OCI-LY3 (cell line): ENCODE results near the gene TVP23A.
"Not testable (repeated sequence)": the region's sequence is repeated elsewhere in the genome, so short reads cannot be mapped to it uniquely, and the experiment has no call there.

Experiments
- H2AFZ ChIP-seq: fragments of 200-600, 300-600 bp; shearing (Covaris generic); 2 replicates; pipeline ENCODE4 v1.6.0; 2014; ENCODE audit warnings: antibody characterized with exemption, low read depth, low read length
- H3K27ac ChIP-seq: fragments of 200-600, 300-600 bp; sonication (generic); 2 replicates; pipeline ENCODE4 v1.5.1; 2014; ENCODE audit warnings: mild to moderate bottlenecking, low read length, moderate library complexity, mixed read lengths
- H3K27me3 ChIP-seq: fragments of 200-600, 300-600 bp; sonication (generic); 2 replicates; pipeline ENCODE4 v1.6.1; 2014; ENCODE audit warnings: low read depth, low read length, mixed read lengths
- H3K36me3 ChIP-seq: fragments of 200-600, 300-600 bp; sonication (generic); replicated peaks from 2 replicates; pipeline ENCODE3; 2014; ENCODE audit warnings: low read depth, low read length, mixed read lengths
- H3K4me1 ChIP-seq: fragments of 300-600, 200-600 bp; sonication (generic); 2 replicates; pipeline ENCODE4 v1.6.1; 2014; ENCODE audit warnings: low read length, mixed read lengths
- H3K4me2 ChIP-seq: fragments of 200-600, 300-600 bp; sonication (generic); 2 replicates; pipeline ENCODE4 v1.6.1; 2014; ENCODE audit warnings: low read length, mixed read lengths
- H3K4me3 ChIP-seq: fragments of 300-600, 200-600 bp; sonication (generic); 2 replicates; pipeline ENCODE4 v1.5.1; 2014; ENCODE audit warnings: antibody characterized with exemption, mild to moderate bottlenecking, low read length, moderate library complexity
- H3K79me2 ChIP-seq: fragments of 300-600, 200-600 bp; shearing (Covaris generic); 2 replicates; pipeline ENCODE4 v1.6.1; 2014; ENCODE audit warnings: mild to moderate bottlenecking, low read length, mixed read lengths
- H3K9ac ChIP-seq: fragments of 300-600, 200-600 bp; shearing (Covaris generic); 2 replicates; pipeline ENCODE4 v1.6.0; 2014; ENCODE audit warnings: mild to moderate bottlenecking, low read length, moderate library complexity
- H3K9me3 ChIP-seq: fragments of 200-600, 300-600 bp; shearing (Covaris generic); 2 replicates; pipeline ENCODE4 v1.6.1; 2014; ENCODE audit warnings: low read length, mixed read lengths; ENCODE audit not compliant: insufficient read depth
- H4K20me1 ChIP-seq: fragments of 200-600, 300-600 bp; sonication (generic); 2 replicates; pipeline ENCODE4 v1.6.1; 2016; ENCODE audit warnings: low read length, mixed read lengths; ENCODE audit not compliant: insufficient read depth
- CTCF ChIP-seq: fragments of 200-600, 300-600 bp; sonication (generic); IDR thresholded peaks from 2 replicates; pipeline ENCODE4 v1.5.1; 2014; ENCODE audit warnings: antibody characterized with exemption, low read length, low read depth
- EZH2phosphoT487 ChIP-seq: fragments of 200-600 bp; shearing (Covaris generic); IDR thresholded peaks from 2 replicates; pipeline ENCODE4 v1.6.1; 2018; ENCODE audit warnings: antibody characterized with exemption, mixed run types, low read depth

Gene TVP23A

GRCh38 chr16:10782628-10783027 is 36.0 kb downstream of the TVP23A start:
- Histone ChIP-seq H3K79me2 (no peaks in the 10 kb centered on the region), H3K9ac (no peak overlapping the region), H3K27ac (no peak overlapping the region), H3K9me3 (no peaks in the 10 kb centered on the region), H3K4me1 (peaks cover 44% of the 10 kb centered on the region), H4K20me1 (no peaks in the 10 kb centered on the region), H3K4me2 (no peak overlapping the region), H3K36me3 (no peaks in the 10 kb centered on the region), H3K27me3 (peaks cover 4% of the 10 kb centered on the region), H3K4me3 (no peak overlapping the region), H2AFZ (no peak overlapping the region)
- TF ChIP-seq EZH2phosphoT487: no peak
- TF ChIP-seq CTCF: no peak

GRCh38 chr16:10780628-10781027 is 38.0 kb downstream of the TVP23A start:
- no peaks in the 10 kb centered on the region for H3K79me2 ChIP-seq
- TF ChIP-seq CTCF (no peak), EZH2phosphoT487 (no peak)

GRCh38 chr16:10779908-10780307 is 38.7 kb downstream of the TVP23A start:
- Histone ChIP-seq H3K4me1 (peaks cover 56% of the 10 kb centered on the region), H3K4me2 (peak overlapping the region; percentile 65; the same call in 1 of the 2 replicates)
- not testable (repeated sequence) for H3K27ac ChIP-seq, H3K27me3 ChIP-seq, H3K9me3 ChIP-seq, H4K20me1 ChIP-seq, H2AFZ ChIP-seq, H3K4me3 ChIP-seq, H3K36me3 ChIP-seq, H3K9ac ChIP-seq, H3K79me2 ChIP-seq

More at GRCh38 chr16:10780628-10781027, 38.0 kb downstream of the TVP23A start:
- Histone ChIP-seq H4K20me1 (no peaks in the 10 kb centered on the region), H3K27ac (no peak overlapping the region; the same call in 1 of the 2 replicates), H3K9me3 (no peaks in the 10 kb centered on the region), H3K4me2 (peak overlapping the region; percentile 65), H3K9ac (peak overlapping the region; percentile 0; the same call in 1 of the 2 replicates), H3K4me1 (peaks cover 49% of the 10 kb centered on the region), H3K27me3 (peaks cover 4% of the 10 kb centered on the region), H3K4me3 (peak overlapping the region; percentile 5; the same call in 1 of the 2 replicates), H2AFZ (no peak overlapping the region; the same call in 1 of the 2 replicates), H3K36me3 (no peaks in the 10 kb centered on the region)

- H3K27ac ChIP-seq: peak overlapping the region; percentile 64
- H3K36me3 ChIP-seq: no peaks in the 10 kb centered on the region
- peak overlapping the region; percentile 33 for H3K4me3 ChIP-seq
- no peak for TF ChIP-seq CTCF
- TF ChIP-seq EZH2phosphoT487: no peak
- no peaks in the 10 kb centered on the region for H3K9me3 ChIP-seq
- H3K27me3 ChIP-seq: peaks cover 4% of the 10 kb centered on the region; the same call in 1 of the 2 replicates
- no peaks in the 10 kb centered on the region for H4K20me1 ChIP-seq
- peak overlapping the region; percentile 73 for H3K4me2 ChIP-seq
- peak overlapping the region; percentile 52; the same call in 1 of the 2 replicates for H2AFZ ChIP-seq
- H3K79me2 ChIP-seq: no peaks in the 10 kb centered on the region
- peak overlapping the region; percentile 41; the same call in 1 of the 2 replicates for H3K9ac ChIP-seq
- H3K4me1 ChIP-seq: peaks cover 63% of the 10 kb centered on the region
These were observed 41.2 kb downstream of the TVP23A start for GRCh38 chr16:10777356-10777755.

GRCh38 chr16:10776923-10777322 is 41.7 kb downstream of the TVP23A start:
- not testable (repeated sequence) for H3K9me3 ChIP-seq, H3K79me2 ChIP-seq
- peak overlapping the region; percentile 73 for H3K4me2 ChIP-seq

More at GRCh38 chr16:10776923-10777322, 41.7 kb downstream of the TVP23A start:
- Histone ChIP-seq H3K4me3 (peak overlapping the region; percentile 33), H3K27ac (peak overlapping the region; percentile 64), H3K9ac (peak overlapping the region; percentile 41; the same call in 1 of the 2 replicates), H2AFZ (peak overlapping the region; percentile 52; the same call in 1 of the 2 replicates), H3K4me1 (peaks cover 63% of the 10 kb centered on the region)
- not testable (repeated sequence) for H3K36me3 ChIP-seq, H4K20me1 ChIP-seq, H3K27me3 ChIP-seq
